ENCODE results near the gene PFKFB2.

Gene PFKFB2

GRCh38 chr1:207019161-207019560 lies 33.9 kb upstream of the PFKFB2 start:
- H3K27me3 Mint-ChIP-seq = peaks cover 13% of the 10 kb centered on the region
- peaks cover 12% of the 10 kb centered on the region for H3K4me1 Mint-ChIP-seq (ENCODE audit: low read depth)
- H3K9me3 Mint-ChIP-seq = no peaks in the 10 kb centered on the region
- H3K27ac Mint-ChIP-seq = no peak overlapping the region
- no peak overlapping the region for H3K4me3 Mint-ChIP-seq
- H3K36me3 Mint-ChIP-seq (ENCODE audit: low read depth) = no peaks in the 10 kb centered on the region

- Mint-ChIP-seq H3K9me3 (no peaks in the 10 kb centered on the region), H3K36me3 (ENCODE audit: low read depth) (no peaks in the 10 kb centered on the region), H3K4me1 (ENCODE audit: low read depth) (peaks cover 17% of the 10 kb centered on the region), H3K27me3 (peaks cover 9% of the 10 kb centered on the region), H3K27ac (no peak overlapping the region), H3K4me3 (no peak overlapping the region)
These were observed 33.4 kb upstream of the PFKFB2 start for GRCh38 chr1:207019661-207020060.

- Mint-ChIP-seq H3K9me3 (no peaks in the 10 kb centered on the region), H3K4me1 (ENCODE audit: low read depth) (peaks cover 19% of the 10 kb centered on the region), H3K27me3 (peaks cover 9% of the 10 kb centered on the region), H3K4me3 (no peak overlapping the region), H3K36me3 (ENCODE audit: low read depth) (no peaks in the 10 kb centered on the region), H3K27ac (no peak overlapping the region)
These were observed 32.9 kb upstream of the PFKFB2 start for GRCh38 chr1:207020065-207020708.

GRCh38 chr1:207020709-207021107 lies 32.4 kb upstream of the PFKFB2 start:
- Mint-ChIP-seq H3K4me3 (no peak overlapping the region), H3K9me3 (no peaks in the 10 kb centered on the region)

GRCh38 chr1:207021139-207021861 lies 31.8 kb upstream of the PFKFB2 start:
- H3K27ac Mint-ChIP-seq = no peak overlapping the region
- peaks cover 19% of the 10 kb centered on the region for H3K4me1 Mint-ChIP-seq (ENCODE audit: low read depth)
- H3K4me3 Mint-ChIP-seq = no peak overlapping the region
- H3K9me3 Mint-ChIP-seq = no peaks in the 10 kb centered on the region
- H3K27me3 Mint-ChIP-seq = peaks cover 16% of the 10 kb centered on the region
- H3K36me3 Mint-ChIP-seq (ENCODE audit: low read depth) = no peaks in the 10 kb centered on the region

More at GRCh38 chr1:207020709-207021107, 32.4 kb upstream of the PFKFB2 start:
- Mint-ChIP-seq H3K27ac (no peak overlapping the region), H3K36me3 (ENCODE audit: low read depth) (no peaks in the 10 kb centered on the region), H3K27me3 (peaks cover 13% of the 10 kb centered on the region), H3K4me1 (ENCODE audit: low read depth) (peaks cover 19% of the 10 kb centered on the region)

- Mint-ChIP-seq H3K27me3 (peaks cover 20% of the 10 kb centered on the region), H3K36me3 (ENCODE audit: low read depth) (no peaks in the 10 kb centered on the region), H3K27ac (no peak overlapping the region), H3K9me3 (no peaks in the 10 kb centered on the region), H3K4me1 (ENCODE audit: low read depth) (peaks cover 19% of the 10 kb centered on the region), H3K4me3 (no peak overlapping the region)
These were observed 31.0 kb upstream of the PFKFB2 start for GRCh38 chr1:207021876-207022596.

GRCh38 chr1:207022996-207023679 lies 29.9 kb upstream of the PFKFB2 start:
- Mint-ChIP-seq H3K27ac (no peak overlapping the region), H3K36me3 (ENCODE audit: low read depth) (no peaks in the 10 kb centered on the region), H3K4me1 (ENCODE audit: low read depth) (peaks cover 19% of the 10 kb centered on the region), H3K4me3 (no peak overlapping the region), H3K9me3 (no peaks in the 10 kb centered on the region), H3K27me3 (peaks cover 29% of the 10 kb centered on the region)

GRCh38 chr1:207024202-207025145 lies 28.6 kb upstream of the PFKFB2 start:
- no peaks in the 10 kb centered on the region for H3K36me3 Mint-ChIP-seq (ENCODE audit: low read depth)
- H3K9me3 Mint-ChIP-seq = no peaks in the 10 kb centered on the region
- peak overlapping the region; percentile 70 for H3K27ac Mint-ChIP-seq
- H3K4me3 Mint-ChIP-seq = no peak overlapping the region
- H3K27me3 Mint-ChIP-seq = peaks cover 38% of the 10 kb centered on the region
- H3K4me1 Mint-ChIP-seq (ENCODE audit: low read depth) = peaks cover 19% of the 10 kb centered on the region

- Mint-ChIP-seq H3K27me3 (peaks cover 45% of the 10 kb centered on the region), H3K27ac (no peak overlapping the region), H3K4me1 (ENCODE audit: low read depth) (peaks cover 19% of the 10 kb centered on the region), H3K36me3 (ENCODE audit: low read depth) (no peaks in the 10 kb centered on the region), H3K9me3 (no peaks in the 10 kb centered on the region), H3K4me3 (no peak overlapping the region)
These were observed 27.8 kb upstream of the PFKFB2 start for GRCh38 chr1:207025146-207025880.

- Mint-ChIP-seq H3K4me3 (no peak overlapping the region), H3K27ac (no peak overlapping the region), H3K36me3 (ENCODE audit: low read depth) (no peaks in the 10 kb centered on the region), H3K27me3 (peaks cover 52% of the 10 kb centered on the region), H3K9me3 (no peaks in the 10 kb centered on the region), H3K4me1 (ENCODE audit: low read depth) (peaks cover 15% of the 10 kb centered on the region)
These were observed 27.0 kb upstream of the PFKFB2 start for GRCh38 chr1:207026104-207026534.

GRCh38 chr1:207027206-207027777 lies 25.8 kb upstream of the PFKFB2 start:
- peaks cover 57% of the 10 kb centered on the region for H3K27me3 Mint-ChIP-seq
- H3K4me1 Mint-ChIP-seq (ENCODE audit: low read depth) = peaks cover 11% of the 10 kb centered on the region
- H3K4me3 Mint-ChIP-seq = no peak overlapping the region

GRCh38 chr1:207027921-207028320 lies 25.2 kb upstream of the PFKFB2 start:
- H3K27me3 Mint-ChIP-seq = peaks cover 57% of the 10 kb centered on the region
- H3K27ac Mint-ChIP-seq = no peak overlapping the region

More at GRCh38 chr1:207027206-207027777, 25.8 kb upstream of the PFKFB2 start:
- H3K27ac Mint-ChIP-seq = no peak overlapping the region
- no peaks in the 10 kb centered on the region for H3K9me3 Mint-ChIP-seq
- no peaks in the 10 kb centered on the region for H3K36me3 Mint-ChIP-seq (ENCODE audit: low read depth)

More at GRCh38 chr1:207027921-207028320, 25.2 kb upstream of the PFKFB2 start:
- H3K9me3 Mint-ChIP-seq = no peaks in the 10 kb centered on the region
- peaks cover 11% of the 10 kb centered on the region for H3K4me1 Mint-ChIP-seq (ENCODE audit: low read depth)
- no peaks in the 10 kb centered on the region for H3K36me3 Mint-ChIP-seq (ENCODE audit: low read depth)
- no peak overlapping the region for H3K4me3 Mint-ChIP-seq

Measured in stimulated activated naive CD8-positive, alpha-beta T cell treated with anti-CD3 and anti-CD28 coated beads, Interleukin-15, Interleukin-2, amounts not matched to agents 100 ng/mL and 50 ng/mL, for 24 hours (primary cell).